ENCODE data around the gene VPS35L.
A peak's percentile ranks its signal among the peaks of the same experiment; 100 is the strongest.

Gene VPS35L

GRCh38 chr16:19718624-19718965, 163.1 kb downstream of the VPS35L start:
- H3K4me3 ChIP-seq (replicated peaks in 1 of 2; ENCODE audit: low read depth in 2 of 2, low read length in 2 of 2): peak overlapping the region; percentile 93 to 97
- no peak for DNase-seq (ENCODE audit: low read depth in 2 of 2)
- TF ChIP-seq, protein P1, sequence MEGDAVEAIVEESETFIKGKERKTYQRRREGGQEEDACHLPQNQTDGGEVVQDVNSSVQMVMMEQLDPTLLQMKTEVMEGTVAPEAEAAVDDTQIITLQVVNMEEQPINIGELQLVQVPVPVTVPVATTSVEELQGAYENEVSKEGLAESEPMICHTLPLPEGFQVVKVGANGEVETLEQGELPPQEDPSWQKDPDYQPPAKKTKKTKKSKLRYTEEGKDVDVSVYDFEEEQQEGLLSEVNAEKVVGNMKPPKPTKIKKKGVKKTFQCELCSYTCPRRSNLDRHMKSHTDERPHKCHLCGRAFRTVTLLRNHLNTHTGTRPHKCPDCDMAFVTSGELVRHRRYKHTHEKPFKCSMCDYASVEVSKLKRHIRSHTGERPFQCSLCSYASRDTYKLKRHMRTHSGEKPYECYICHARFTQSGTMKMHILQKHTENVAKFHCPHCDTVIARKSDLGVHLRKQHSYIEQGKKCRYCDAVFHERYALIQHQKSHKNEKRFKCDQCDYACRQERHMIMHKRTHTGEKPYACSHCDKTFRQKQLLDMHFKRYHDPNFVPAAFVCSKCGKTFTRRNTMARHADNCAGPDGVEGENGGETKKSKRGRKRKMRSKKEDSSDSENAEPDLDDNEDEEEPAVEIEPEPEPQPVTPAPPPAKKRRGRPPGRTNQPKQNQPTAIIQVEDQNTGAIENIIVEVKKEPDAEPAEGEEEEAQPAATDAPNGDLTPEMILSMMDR (IDR thresholded peaks at IDR 0.05; ENCODE audit: low read depth, low read length): no peak

GRCh38 chr16:19722269-19722952, 166.9 kb downstream of the VPS35L start:
- DNase-seq (ENCODE audit: low read depth in 2 of 2): no peak
- no peak overlapping the region for H3K4me3 ChIP-seq (replicated peaks in 1 of 2; ENCODE audit: low read depth in 2 of 2, low read length in 2 of 2)
- TF ChIP-seq, protein P1 (IDR thresholded peaks at IDR 0.05; ENCODE audit: low read depth, low read length): no peak

DNA sequence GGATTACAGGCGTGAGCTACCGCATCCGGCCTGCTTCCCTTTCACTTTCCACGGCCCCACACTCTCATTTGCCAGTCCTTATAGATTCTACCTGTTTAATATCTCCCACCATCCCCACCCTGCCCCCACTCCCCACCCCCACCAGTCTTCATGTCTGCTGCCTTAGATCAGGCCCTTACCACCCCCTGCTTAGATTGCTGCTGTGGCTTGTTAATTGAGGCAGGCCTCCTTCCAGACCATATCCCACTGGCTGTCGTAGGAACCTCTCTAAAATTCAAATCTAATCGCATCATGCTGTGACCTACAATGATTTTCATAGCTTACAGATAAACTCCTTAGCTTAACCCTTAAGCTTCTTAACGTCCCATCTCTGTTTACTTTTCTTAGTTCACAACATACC, 167.5 kb downstream of the VPS35L start:
- TF ChIP-seq, protein P1 (IDR thresholded peaks at IDR 0.05; ENCODE audit: low read depth, low read length): no peak
- DNase-seq (ENCODE audit: low read depth in 2 of 2): no peak
- no peak overlapping the region for H3K4me3 ChIP-seq (replicated peaks in 1 of 2; ENCODE audit: low read depth in 2 of 2, low read length in 2 of 2)

DNA sequence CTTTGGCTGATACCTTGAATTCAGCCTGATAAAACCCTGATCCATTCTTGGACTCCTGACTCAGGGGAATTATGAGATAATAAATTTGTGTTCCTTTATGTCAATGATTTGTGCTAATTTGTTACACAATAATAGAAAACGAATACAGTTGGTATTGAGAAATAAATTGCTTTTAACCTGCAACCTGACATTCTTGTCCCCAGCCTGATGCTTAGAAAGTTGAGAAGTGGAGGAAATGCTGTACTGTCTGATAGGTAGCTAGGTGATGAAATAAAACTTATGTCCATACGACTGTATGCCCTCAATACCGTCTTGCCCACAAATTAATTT, 173.1 kb downstream of the VPS35L start:
- DNase-seq (ENCODE audit: low read depth in 2 of 2): no peak
- TF ChIP-seq, protein P1 (IDR thresholded peaks at IDR 0.05; ENCODE audit: low read depth, low read length): no peak
- H3K4me3 ChIP-seq (replicated peaks in 1 of 2; ENCODE audit: low read depth in 2 of 2, low read length in 2 of 2): no peak overlapping the region

- TF ChIP-seq, protein P1 (IDR thresholded peaks at IDR 0.05; ENCODE audit: low read depth, low read length): no peak
- no peak for DNase-seq (ENCODE audit: low read depth in 2 of 2)
- no peak overlapping the region for H3K4me3 ChIP-seq (replicated peaks in 1 of 2; ENCODE audit: low read depth in 2 of 2, low read length in 2 of 2)
These were observed 178.0 kb downstream of the VPS35L start for GRCh38 chr16:19733551-19733950.

DNA sequence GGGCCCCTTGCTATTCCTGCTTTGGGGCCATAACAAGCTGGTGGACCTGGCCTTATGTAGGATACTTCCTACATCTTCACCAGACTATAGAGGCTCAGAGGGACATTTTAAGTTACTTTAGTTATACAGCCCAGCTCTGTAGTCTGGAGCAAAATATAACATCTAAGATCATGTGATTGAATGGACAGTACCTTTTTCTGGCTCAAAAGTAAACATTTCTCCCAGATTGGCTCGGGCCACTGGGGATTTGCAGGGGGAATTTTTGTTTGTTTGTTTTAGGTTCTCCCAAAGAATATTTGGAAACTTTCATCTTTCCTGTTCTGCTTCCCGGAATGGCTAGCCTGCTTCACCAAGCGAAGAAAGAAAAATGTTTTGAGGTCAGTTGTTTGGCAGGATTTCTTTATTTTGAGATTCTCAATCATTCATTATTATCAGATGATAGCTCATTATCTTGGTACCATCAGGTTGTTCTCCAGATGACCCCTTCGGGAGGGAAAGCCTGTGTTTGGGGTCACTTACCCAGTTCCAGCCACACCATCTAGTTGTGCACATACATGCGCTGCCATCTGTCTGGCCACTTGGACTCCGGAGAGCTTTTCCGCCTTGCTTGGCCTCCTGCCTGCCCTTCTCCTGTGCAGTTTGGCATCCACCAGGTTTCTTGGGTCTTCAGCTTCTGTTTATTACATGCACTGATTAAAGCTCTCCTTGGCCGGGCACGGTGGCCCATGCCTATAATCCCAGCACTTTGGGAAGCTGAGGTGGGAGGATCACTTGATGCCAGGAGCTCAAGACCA, 179.8 kb downstream of the VPS35L start:
- TF ChIP-seq, protein P1 (IDR thresholded peaks at IDR 0.05; ENCODE audit: low read depth, low read length): no peak
- no peak for DNase-seq (ENCODE audit: low read depth in 2 of 2)
- H3K4me3 ChIP-seq (replicated peaks in 1 of 2; ENCODE audit: low read depth in 2 of 2, low read length in 2 of 2): no peak overlapping the region
